Stomach (tissue), 4 donors: ENCODE data around the gene STK17A.

Experiments used
- CTCF ChIP-seq, 7 experiments: fragments of 450-650 bp in 4 of 7; fragments of 200-600 bp in 3 of 7; sonication (generic) in 3 of 7; IDR thresholded peaks; one replicate each; pipeline ENCODE4 v1.5.1; 2016 to 2019; ENCODE audit warnings: antibody characterized with exemption in 7 of 7, control low read depth in 2 of 7, mild to moderate bottlenecking in 1 of 7
- EP300 ChIP-seq: sonication (generic); formaldehyde crosslinking; IDR thresholded peaks from one replicate; pipeline ENCODE4 v1.6.1; 2017; ENCODE audit warnings: antibody characterized with exemption
- POLR2A ChIP-seq, 4 donors: fragments of 450-650 bp; IDR thresholded peaks; one replicate each; pipeline ENCODE4 v1.6.1; 2016; ENCODE audit warnings: antibody characterized with exemption in 4 of 4, control low read depth in 2 of 4, mild to moderate bottlenecking in 1 of 4, moderate library complexity in 1 of 4

- TF ChIP-seq CTCF (IDR thresholded peaks at IDR 0.05) = no peak
- no peak for TF ChIP-seq POLR2A (IDR thresholded peaks at IDR 0.05)
- no peak for TF ChIP-seq EP300
Observed at GRCh38 chr7:43594020-43594419, 11.1 kb downstream of the STK17A start.
